ENCODE data around the gene RPS18. TPM values are rescaled to one million over a fixed set of nuclear protein-coding genes. Genes with fewer than 3 reads are reported as not detected.
A peak's percentile ranks its signal among the peaks of the same experiment; 100 is the strongest.

RPS18 gene
- polyA plus RNA-seq, 3 donors = 2,430 to 3,295 (median 2,894) TPM

GRCh38 chr6:33248932-33249731, 22.7 kb upstream of the RPS18 start:
- Histone ChIP-seq H4K20me1 (ENCODE audit: insufficient read depth, low read length) (no peaks in the 10 kb centered on the region), H3K4me3 (replicated peaks in 1 of 3; ENCODE audit: low read depth in 2 of 3, low read length in 3 of 3) (peak overlapping the region; percentile 43 to 77 (median 58)), H3K36me3 (replicated peaks in 1 of 2; ENCODE audit: control insufficient read depth in 1 of 2, insufficient read depth in 2 of 2, low read length in 2 of 2) (peaks cover 10 to 21% of the 10 kb centered on the region in 2 donors), H3K9me3 (replicated peaks in 1 of 2; ENCODE audit: control insufficient read depth in 1 of 2, insufficient read depth in 1 of 2, low read length in 2 of 2) (no peaks in the 10 kb centered on the region), H3K27ac (ENCODE audit: low read depth in 1 of 2, low read length in 2 of 2) (peak overlapping the region; percentile 92 to 93), H3K4me1 (ENCODE audit: control insufficient read depth in 1 of 2, insufficient read depth in 2 of 2, low read length in 2 of 2) (peaks cover 24 to 29% of the 10 kb centered on the region in 2 donors), H2AFZ (ENCODE audit: insufficient read depth, low read depth, low read length, poor library complexity, severe bottlenecking) (peak overlapping the region; percentile 90), H3K79me2 (ENCODE audit: insufficient read depth, low read length) (peaks cover 4% of the 10 kb centered on the region), H3K9ac (ENCODE audit: insufficient read depth, low read length, poor library complexity, severe bottlenecking) (peak overlapping the region; percentile 71), H3K4me2 (replicated peaks; ENCODE audit: extremely low read depth, low read length, poor library complexity, severe bottlenecking) (peak overlapping the region; percentile 84), H3K27me3 (ENCODE audit: control insufficient read depth in 2 of 2, insufficient read depth in 2 of 2, low read length in 2 of 2) (no peaks in the 10 kb centered on the region)
- peak; percentile 99 for DNase-seq
- Mint-ChIP-seq H3K4me1 (peaks cover 32% of the 10 kb centered on the region), H3K9me3 (no peaks in the 10 kb centered on the region), H3K4me3 (peak overlapping the region; percentile 81 to 92), H3K36me3 (peaks cover 19 to 21% of the 10 kb centered on the region in 2 donors), H3K27ac (peak overlapping the region; percentile 91 to 97 (median 96)), H3K27me3 (ENCODE audit: low read depth in 3 of 3) (peaks cover 7 to 13% (median 7%) of the 10 kb centered on the region in 3 donors)
- under 1% methylated on average over 52 of the region's 58 CpGs for WGBS (ENCODE audit: insufficient coverage)
- TF ChIP-seq CTCF (IDR thresholded peaks at IDR 0.05) = no peak
- intact Hi-C loops (cut with micrococcal nuclease) = loop anchor here (2.0 to 10.0 kb wide), 10 partner anchors 37 to 314 kb away; partner anchors contain the start of genes COL11A2 (in 1 of the 2), RXRB (in 1 of the 2) and SLC39A7 (in 1 of the 2)

- peaks cover 24 to 29% of the 10 kb centered on the region in 2 donors for H3K4me1 ChIP-seq (ENCODE audit: control insufficient read depth in 1 of 2, insufficient read depth in 2 of 2, low read length in 2 of 2)
- H3K27me3 ChIP-seq (ENCODE audit: control insufficient read depth in 2 of 2, insufficient read depth in 2 of 2, low read length in 2 of 2) = no peaks in the 10 kb centered on the region
- peak overlapping the region; percentile 43 to 77 (median 58) for H3K4me3 ChIP-seq (replicated peaks in 1 of 3; ENCODE audit: low read depth in 2 of 3, low read length in 3 of 3)
- intact Hi-C loops (cut with micrococcal nuclease) = loop anchor here (2.0 to 10.0 kb wide), 10 partner anchors 38 to 315 kb away; partner anchors contain the start of genes COL11A2 (in 1 of the 2), RXRB (in 1 of the 2) and SLC39A7 (in 1 of the 2)
- TF ChIP-seq CTCF (IDR thresholded peaks at IDR 0.05) = no peak
- no peaks in the 10 kb centered on the region for H4K20me1 ChIP-seq (ENCODE audit: insufficient read depth, low read length)
- H2AFZ ChIP-seq (ENCODE audit: insufficient read depth, low read depth, low read length, poor library complexity, severe bottlenecking) = peak overlapping the region; percentile 90
- Mint-ChIP-seq H3K36me3 (peaks cover 19 to 23% of the 10 kb centered on the region in 2 donors), H3K4me3 (peak overlapping the region; percentile 81 to 87), H3K9me3 (no peaks in the 10 kb centered on the region), H3K4me1 (peaks cover 32% of the 10 kb centered on the region), H3K27ac (peak overlapping the region; percentile 91 to 97 (median 94)), H3K27me3 (ENCODE audit: low read depth in 3 of 3) (peaks cover 7 to 13% (median 7%) of the 10 kb centered on the region in 3 donors)
- peak in 1 of 3 donors; percentile 29 for DNase-seq
- 6% methylated on average over 12 of the region's 15 CpGs for WGBS (ENCODE audit: insufficient coverage)
- peak overlapping the region; percentile 84 for H3K4me2 ChIP-seq (replicated peaks; ENCODE audit: extremely low read depth, low read length, poor library complexity, severe bottlenecking)
- no peaks in the 10 kb centered on the region for H3K9me3 ChIP-seq (replicated peaks in 1 of 2; ENCODE audit: control insufficient read depth in 1 of 2, insufficient read depth in 1 of 2, low read length in 2 of 2)
- H3K79me2 ChIP-seq (ENCODE audit: insufficient read depth, low read length) = peaks cover 4% of the 10 kb centered on the region
- H3K36me3 ChIP-seq (replicated peaks in 1 of 2; ENCODE audit: control insufficient read depth in 1 of 2, insufficient read depth in 2 of 2, low read length in 2 of 2) = peaks cover 10 to 21% of the 10 kb centered on the region in 2 donors
- peak overlapping the region; percentile 71 for H3K9ac ChIP-seq (ENCODE audit: insufficient read depth, low read length, poor library complexity, severe bottlenecking)
- H3K27ac ChIP-seq (ENCODE audit: low read depth in 1 of 2, low read length in 2 of 2) = peak overlapping the region; percentile 92 to 93
These were observed 21.9 kb upstream of the RPS18 start for GRCh38 chr6:33249732-33250630.
